ENCODE results near the gene CAMSAP3.

DNA sequence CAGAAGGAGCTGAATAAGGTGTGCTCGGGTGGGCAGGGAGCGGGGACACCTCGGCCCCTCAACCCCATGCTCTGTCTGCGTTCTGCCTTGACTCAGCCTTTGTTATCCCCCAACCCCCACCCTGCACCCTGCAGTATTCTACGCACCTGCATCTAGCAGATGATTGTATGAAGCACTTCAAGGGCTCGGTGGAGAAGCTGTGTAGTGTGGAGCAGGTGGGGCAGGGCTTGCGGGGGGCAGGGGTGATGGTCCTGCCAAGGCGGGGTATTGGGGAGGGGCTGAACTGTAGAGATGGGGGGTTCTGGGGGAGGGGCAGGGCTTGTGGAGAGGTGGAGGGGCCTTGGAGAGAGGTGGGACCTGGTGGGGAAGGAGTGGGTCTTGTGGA is 47.4 kb downstream of the CAMSAP3 start:
- TF ChIP-seq, protein P1, sequence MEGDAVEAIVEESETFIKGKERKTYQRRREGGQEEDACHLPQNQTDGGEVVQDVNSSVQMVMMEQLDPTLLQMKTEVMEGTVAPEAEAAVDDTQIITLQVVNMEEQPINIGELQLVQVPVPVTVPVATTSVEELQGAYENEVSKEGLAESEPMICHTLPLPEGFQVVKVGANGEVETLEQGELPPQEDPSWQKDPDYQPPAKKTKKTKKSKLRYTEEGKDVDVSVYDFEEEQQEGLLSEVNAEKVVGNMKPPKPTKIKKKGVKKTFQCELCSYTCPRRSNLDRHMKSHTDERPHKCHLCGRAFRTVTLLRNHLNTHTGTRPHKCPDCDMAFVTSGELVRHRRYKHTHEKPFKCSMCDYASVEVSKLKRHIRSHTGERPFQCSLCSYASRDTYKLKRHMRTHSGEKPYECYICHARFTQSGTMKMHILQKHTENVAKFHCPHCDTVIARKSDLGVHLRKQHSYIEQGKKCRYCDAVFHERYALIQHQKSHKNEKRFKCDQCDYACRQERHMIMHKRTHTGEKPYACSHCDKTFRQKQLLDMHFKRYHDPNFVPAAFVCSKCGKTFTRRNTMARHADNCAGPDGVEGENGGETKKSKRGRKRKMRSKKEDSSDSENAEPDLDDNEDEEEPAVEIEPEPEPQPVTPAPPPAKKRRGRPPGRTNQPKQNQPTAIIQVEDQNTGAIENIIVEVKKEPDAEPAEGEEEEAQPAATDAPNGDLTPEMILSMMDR (IDR thresholded peaks at IDR 0.05): no peak
- no peak for TF ChIP-seq POLR2AphosphoS5 (IDR thresholded peaks at IDR 0.05)

Measured in prostate gland (tissue), 2 donors.